Measurements from ENCODE around the gene CRISP1. TPM values are rescaled to one million over a fixed set of nuclear protein-coding genes. Genes with fewer than 3 reads are reported as not detected.

CRISP1 gene
- total and polyA plus RNA-seq, 10 of the 15 experiments (the other 5 are each of a cell fraction or from before 2014, with no cell fraction given) = not detected

DNA sequence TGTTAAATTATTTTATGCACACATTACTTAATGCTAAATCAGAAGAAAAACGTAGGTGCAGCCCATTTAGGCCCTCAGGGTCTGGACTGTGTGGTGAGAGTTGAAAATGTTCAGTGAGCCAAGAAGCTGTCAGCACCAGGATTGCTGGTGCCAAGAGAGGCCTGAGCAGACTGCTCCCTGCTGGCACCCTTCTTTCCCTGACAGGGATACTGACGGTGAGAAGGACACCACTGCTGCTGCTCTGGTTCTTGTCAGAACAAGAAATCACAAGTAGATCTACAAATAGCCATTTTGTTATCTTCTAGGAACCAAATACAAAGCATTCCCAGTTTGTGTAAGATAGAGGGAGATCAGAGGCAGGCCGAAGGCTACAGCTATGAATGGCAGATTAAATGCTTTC, 48.7 kb upstream of the CRISP1 start (continued):
- TF ChIP-seq, protein P1, sequence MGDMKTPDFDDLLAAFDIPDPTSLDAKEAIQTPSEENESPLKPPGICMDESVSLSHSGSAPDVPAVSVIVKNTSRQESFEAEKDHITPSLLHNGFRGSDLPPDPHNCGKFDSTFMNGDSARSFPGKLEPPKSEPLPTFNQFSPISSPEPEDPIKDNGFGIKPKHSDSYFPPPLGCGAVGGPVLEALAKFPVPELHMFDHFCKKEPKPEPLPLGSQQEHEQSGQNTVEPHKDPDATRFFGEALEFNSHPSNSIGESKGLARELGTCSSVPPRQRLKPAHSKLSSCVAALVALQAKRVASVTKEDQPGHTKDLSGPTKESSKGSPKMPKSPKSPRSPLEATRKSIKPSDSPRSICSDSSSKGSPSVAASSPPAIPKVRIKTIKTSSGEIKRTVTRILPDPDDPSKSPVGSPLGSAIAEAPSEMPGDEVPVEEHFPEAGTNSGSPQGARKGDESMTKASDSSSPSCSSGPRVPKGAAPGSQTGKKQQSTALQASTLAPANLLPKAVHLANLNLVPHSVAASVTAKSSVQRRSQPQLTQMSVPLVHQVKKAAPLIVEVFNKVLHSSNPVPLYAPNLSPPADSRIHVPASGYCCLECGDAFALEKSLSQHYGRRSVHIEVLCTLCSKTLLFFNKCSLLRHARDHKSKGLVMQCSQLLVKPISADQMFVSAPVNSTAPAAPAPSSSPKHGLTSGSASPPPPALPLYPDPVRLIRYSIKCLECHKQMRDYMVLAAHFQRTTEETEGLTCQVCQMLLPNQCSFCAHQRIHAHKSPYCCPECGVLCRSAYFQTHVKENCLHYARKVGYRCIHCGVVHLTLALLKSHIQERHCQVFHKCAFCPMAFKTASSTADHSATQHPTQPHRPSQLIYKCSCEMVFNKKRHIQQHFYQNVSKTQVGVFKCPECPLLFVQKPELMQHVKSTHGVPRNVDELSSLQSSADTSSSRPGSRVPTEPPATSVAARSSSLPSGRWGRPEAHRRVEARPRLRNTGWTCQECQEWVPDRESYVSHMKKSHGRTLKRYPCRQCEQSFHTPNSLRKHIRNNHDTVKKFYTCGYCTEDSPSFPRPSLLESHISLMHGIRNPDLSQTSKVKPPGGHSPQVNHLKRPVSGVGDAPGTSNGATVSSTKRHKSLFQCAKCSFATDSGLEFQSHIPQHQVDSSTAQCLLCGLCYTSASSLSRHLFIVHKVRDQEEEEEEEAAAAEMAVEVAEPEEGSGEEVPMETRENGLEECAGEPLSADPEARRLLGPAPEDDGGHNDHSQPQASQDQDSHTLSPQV (IDR thresholded peaks at IDR 0.05) = no peak
- TF ChIP-seq, protein P2, sequence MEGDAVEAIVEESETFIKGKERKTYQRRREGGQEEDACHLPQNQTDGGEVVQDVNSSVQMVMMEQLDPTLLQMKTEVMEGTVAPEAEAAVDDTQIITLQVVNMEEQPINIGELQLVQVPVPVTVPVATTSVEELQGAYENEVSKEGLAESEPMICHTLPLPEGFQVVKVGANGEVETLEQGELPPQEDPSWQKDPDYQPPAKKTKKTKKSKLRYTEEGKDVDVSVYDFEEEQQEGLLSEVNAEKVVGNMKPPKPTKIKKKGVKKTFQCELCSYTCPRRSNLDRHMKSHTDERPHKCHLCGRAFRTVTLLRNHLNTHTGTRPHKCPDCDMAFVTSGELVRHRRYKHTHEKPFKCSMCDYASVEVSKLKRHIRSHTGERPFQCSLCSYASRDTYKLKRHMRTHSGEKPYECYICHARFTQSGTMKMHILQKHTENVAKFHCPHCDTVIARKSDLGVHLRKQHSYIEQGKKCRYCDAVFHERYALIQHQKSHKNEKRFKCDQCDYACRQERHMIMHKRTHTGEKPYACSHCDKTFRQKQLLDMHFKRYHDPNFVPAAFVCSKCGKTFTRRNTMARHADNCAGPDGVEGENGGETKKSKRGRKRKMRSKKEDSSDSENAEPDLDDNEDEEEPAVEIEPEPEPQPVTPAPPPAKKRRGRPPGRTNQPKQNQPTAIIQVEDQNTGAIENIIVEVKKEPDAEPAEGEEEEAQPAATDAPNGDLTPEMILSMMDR (IDR thresholded peaks at IDR 0.05 in 2 of 3, conservative IDR thresholded peaks at IDR 0.05 in 1 of 3; ENCODE audit: control insufficient read depth in 2 of 3, extremely low read depth in 1 of 3, insufficient read depth in 1 of 3, low read depth in 3 of 3, low read length in 3 of 3) = no peak
- TF ChIP-seq, protein P3, sequence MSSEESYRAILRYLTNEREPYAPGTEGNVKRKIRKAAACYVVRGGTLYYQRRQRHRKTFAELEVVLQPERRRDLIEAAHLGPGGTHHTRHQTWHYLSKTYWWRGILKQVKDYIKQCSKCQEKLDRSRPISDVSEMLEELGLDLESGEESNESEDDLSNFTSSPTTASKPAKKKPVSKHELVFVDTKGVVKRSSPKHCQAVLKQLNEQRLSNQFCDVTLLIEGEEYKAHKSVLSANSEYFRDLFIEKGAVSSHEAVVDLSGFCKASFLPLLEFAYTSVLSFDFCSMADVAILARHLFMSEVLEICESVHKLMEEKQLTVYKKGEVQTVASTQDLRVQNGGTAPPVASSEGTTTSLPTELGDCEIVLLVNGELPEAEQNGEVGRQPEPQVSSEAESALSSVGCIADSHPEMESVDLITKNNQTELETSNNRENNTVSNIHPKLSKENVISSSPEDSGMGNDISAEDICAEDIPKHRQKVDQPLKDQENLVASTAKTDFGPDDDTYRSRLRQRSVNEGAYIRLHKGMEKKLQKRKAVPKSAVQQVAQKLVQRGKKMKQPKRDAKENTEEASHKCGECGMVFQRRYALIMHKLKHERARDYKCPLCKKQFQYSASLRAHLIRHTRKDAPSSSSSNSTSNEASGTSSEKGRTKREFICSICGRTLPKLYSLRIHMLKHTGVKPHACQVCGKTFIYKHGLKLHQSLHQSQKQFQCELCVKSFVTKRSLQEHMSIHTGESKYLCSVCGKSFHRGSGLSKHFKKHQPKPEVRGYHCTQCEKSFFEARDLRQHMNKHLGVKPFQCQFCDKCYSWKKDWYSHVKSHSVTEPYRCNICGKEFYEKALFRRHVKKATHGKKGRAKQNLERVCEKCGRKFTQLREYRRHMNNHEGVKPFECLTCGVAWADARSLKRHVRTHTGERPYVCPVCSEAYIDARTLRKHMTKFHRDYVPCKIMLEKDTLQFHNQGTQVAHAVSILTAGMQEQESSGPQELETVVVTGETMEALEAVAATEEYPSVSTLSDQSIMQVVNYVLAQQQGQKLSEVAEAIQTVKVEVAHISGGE (CRISPR knock-in tag; IDR thresholded peaks at IDR 0.05) = no peak
